Neural cell (in vitro differentiated cells): ENCODE measurements around the gene IDI1.

ENCODE experiments used
- EZH2 ChIP-seq: fragments of 200-600, 300-800 bp; shearing (Covaris generic), sonication (generic); IDR thresholded peaks from 2 replicates; pipeline ENCODE4 v1.6.1; 2014; ENCODE audit warnings: antibody characterized with exemption, low read length, borderline replicate concordance, mild to moderate bottlenecking; ENCODE audit not compliant: insufficient read depth, poor library complexity, severe bottlenecking
- MXI1 ChIP-seq: fragments of 450-650 bp; conservative IDR thresholded peaks from 2 replicates; pipeline ENCODE4 v1.6.1; 2014; ENCODE audit warnings: antibody characterized with exemption, mild to moderate bottlenecking; ENCODE audit not compliant: poor library complexity, severe bottlenecking
- POLR2AphosphoS5 ChIP-seq: IDR thresholded peaks from 2 replicates; pipeline ENCODE4 v1.6.1; 2012
- RAD21 ChIP-seq: fragments of 450-650 bp; conservative IDR thresholded peaks from 2 replicates; pipeline ENCODE4 v1.6.1; 2014; ENCODE audit warnings: antibody characterized with exemption, mild to moderate bottlenecking, moderate library complexity
- TF ChIP-seq, protein P1 (sequence below): fragments of 450-650 bp; IDR thresholded peaks from 2 replicates; pipeline ENCODE4 v1.5.1; 2014; ENCODE audit warnings: antibody characterized with exemption, mild to moderate bottlenecking, moderate library complexity; ENCODE audit not compliant: poor library complexity, severe bottlenecking

DNA sequence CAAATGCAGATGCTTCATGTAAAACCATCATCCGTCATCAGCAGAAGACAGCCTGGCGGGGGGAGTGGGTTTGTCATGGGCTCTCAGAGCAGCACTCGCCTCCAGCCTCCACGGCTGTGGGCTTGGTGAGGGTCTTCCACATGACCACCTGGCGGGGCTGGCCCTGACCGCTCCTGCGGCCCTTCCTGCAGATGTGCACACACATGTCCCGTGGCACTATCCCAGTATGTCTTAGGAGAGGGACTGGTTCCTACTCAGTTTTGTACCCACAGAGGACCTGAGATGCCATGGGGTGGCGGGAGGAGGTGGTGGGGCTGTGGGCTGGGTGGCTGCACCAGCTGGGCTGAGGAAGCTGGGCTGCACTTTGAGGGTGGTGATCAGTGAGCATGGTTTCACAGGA lies 28.0 kb downstream of the IDI1 start:
- TF ChIP-seq POLR2AphosphoS5 (no peak), MXI1 (no peak), EZH2 (no peak), RAD21 (no peak)
- TF ChIP-seq, protein P1, sequence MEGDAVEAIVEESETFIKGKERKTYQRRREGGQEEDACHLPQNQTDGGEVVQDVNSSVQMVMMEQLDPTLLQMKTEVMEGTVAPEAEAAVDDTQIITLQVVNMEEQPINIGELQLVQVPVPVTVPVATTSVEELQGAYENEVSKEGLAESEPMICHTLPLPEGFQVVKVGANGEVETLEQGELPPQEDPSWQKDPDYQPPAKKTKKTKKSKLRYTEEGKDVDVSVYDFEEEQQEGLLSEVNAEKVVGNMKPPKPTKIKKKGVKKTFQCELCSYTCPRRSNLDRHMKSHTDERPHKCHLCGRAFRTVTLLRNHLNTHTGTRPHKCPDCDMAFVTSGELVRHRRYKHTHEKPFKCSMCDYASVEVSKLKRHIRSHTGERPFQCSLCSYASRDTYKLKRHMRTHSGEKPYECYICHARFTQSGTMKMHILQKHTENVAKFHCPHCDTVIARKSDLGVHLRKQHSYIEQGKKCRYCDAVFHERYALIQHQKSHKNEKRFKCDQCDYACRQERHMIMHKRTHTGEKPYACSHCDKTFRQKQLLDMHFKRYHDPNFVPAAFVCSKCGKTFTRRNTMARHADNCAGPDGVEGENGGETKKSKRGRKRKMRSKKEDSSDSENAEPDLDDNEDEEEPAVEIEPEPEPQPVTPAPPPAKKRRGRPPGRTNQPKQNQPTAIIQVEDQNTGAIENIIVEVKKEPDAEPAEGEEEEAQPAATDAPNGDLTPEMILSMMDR: no peak
